ENCODE results near the gene TCOF1.

The TCOF1 gene, protein sequence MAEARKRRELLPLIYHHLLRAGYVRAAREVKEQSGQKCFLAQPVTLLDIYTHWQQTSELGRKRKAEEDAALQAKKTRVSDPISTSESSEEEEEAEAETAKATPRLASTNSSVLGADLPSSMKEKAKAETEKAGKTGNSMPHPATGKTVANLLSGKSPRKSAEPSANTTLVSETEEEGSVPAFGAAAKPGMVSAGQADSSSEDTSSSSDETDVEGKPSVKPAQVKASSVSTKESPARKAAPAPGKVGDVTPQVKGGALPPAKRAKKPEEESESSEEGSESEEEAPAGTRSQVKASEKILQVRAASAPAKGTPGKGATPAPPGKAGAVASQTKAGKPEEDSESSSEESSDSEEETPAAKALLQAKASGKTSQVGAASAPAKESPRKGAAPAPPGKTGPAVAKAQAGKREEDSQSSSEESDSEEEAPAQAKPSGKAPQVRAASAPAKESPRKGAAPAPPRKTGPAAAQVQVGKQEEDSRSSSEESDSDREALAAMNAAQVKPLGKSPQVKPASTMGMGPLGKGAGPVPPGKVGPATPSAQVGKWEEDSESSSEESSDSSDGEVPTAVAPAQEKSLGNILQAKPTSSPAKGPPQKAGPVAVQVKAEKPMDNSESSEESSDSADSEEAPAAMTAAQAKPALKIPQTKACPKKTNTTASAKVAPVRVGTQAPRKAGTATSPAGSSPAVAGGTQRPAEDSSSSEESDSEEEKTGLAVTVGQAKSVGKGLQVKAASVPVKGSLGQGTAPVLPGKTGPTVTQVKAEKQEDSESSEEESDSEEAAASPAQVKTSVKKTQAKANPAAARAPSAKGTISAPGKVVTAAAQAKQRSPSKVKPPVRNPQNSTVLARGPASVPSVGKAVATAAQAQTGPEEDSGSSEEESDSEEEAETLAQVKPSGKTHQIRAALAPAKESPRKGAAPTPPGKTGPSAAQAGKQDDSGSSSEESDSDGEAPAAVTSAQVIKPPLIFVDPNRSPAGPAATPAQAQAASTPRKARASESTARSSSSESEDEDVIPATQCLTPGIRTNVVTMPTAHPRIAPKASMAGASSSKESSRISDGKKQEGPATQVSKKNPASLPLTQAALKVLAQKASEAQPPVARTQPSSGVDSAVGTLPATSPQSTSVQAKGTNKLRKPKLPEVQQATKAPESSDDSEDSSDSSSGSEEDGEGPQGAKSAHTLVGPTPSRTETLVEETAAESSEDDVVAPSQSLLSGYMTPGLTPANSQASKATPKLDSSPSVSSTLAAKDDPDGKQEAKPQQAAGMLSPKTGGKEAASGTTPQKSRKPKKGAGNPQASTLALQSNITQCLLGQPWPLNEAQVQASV (N-terminal part only)

DNA sequence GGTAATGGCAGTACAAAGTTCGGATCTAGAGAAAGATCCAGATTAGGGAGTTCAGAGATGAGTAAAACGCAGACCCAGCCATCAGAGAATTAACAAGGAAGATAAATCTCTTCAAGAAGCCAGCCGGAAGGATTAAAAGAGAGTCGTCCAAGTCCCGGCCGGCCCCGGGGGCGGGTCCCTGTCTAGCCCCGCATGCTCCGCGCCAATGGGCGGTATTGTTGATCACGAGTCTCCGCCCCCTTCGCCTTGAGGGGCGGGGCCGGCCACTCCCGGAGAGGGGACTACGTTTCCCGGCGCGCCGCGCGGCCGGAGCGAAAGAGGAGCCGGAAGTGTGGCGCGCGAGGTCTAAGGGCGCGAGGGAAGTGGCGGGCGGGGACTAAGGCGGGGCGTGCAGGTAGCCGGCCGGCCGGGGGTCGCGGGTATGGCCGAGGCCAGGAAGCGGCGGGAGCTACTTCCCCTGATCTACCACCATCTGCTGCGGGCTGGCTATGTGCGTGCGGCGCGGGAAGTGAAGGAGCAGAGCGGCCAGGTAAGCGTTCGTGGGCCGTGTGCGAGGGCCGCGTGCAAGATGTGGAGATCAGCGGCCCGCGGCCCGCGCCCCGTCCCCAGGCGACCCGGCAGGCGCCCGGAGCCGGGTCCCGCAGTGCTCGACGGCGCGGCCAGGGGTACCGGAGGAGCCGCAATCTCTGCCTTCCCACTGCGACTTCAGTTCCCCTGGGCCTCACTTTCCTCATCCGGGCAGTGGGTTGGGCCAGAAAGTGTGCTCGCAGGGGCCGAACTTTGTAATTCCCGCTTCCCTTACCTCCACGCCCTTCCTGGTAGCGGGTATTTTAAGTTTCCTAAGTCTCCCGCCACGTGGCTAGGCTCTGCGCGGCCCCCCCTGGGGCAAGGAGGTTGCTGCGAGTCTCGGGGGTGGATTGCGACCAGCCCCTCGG is at the start of gene TCOF1:
TSS of gene TCOF1 (plus strand) at position 372 of the 935 bp plus-strand sequence. CDS start at position 422, 50 bp downstream.
- peak; percentile 95 to 97 for DNase-seq (ENCODE audit: low read depth in 1 of 2, low spot score in 1 of 2)

DNA sequence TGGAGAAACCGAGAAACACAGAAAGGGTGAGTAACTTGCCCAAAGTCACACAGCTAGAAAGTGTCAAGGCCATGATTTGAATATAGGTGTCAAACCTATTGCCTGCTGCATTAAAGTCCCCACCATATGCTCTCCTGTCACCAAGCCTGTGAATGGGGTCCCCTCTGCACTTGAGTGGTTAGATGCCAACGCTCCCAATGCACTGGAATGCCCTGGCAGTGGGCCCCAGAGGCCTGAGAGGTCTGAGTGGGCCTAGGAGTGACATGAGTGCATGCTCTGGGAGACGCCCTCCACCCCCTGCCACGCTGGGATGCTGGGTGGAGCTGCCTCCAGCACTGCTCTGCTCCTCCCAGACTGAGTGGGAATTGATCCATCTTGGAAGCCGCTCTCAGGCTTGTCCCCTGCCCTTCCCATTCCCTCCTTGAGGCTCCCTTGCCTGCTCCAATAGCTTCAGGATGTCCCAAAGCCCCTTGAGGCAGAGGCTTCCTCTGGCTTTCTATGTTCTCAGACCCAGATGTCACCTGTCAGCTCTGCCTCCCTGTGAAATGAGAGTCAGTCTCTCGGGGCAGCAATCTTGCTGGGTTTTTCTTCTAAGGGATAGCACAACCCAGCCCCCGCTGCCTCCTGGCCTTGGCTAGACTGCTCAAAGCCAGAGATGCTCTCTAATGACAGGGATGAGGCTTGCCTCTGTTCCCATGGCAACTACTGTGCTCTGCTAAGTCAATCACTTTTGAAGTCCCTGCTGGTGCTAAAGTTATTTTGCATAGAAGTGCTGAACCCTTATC is 48.2 kb upstream of the TCOF1 start:
- DNase-seq (ENCODE audit: low read depth in 1 of 2, low spot score in 1 of 2) = no peak

DNA sequence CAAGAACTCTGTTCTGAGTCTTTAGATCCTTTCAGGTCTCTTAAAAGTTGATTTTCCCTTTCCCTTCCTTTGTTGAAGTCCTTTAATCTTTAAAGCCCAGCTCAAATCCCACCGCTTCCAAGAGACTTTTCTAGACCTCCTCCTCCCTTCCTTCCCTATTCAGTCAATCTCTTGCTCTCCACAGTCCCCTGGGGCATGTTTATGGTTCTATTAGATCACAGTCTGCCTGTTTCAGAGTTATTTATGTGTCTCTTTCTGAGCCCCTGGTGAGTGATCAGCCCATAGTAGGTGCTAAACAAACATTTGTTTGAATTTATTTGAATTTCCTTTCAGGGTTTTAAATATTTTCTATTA is 47.6 kb upstream of the TCOF1 start:
- no peak for DNase-seq (ENCODE audit: low read depth in 1 of 2, low spot score in 1 of 2)

DNA sequence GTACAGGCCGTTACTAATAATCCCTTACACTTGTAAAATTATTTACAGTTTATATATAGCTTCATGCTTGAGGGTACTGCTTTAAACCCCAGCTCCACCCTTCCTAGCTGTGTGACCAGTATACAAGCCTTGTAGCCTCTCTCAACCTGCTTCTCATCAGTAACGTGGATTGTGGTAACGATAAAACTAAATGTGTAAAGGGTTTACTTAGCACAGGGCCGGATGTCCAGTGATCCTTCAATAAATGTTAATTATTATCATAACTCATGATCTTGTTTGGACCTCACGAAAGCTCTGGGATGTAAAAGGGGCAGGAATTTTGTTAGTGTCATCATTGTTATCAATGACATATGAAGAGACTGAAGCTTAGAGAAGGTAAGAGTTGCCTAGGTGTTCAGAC is 47.3 kb upstream of the TCOF1 start:
- no peak for DNase-seq (ENCODE audit: low read depth in 1 of 2, low spot score in 1 of 2)

DNA sequence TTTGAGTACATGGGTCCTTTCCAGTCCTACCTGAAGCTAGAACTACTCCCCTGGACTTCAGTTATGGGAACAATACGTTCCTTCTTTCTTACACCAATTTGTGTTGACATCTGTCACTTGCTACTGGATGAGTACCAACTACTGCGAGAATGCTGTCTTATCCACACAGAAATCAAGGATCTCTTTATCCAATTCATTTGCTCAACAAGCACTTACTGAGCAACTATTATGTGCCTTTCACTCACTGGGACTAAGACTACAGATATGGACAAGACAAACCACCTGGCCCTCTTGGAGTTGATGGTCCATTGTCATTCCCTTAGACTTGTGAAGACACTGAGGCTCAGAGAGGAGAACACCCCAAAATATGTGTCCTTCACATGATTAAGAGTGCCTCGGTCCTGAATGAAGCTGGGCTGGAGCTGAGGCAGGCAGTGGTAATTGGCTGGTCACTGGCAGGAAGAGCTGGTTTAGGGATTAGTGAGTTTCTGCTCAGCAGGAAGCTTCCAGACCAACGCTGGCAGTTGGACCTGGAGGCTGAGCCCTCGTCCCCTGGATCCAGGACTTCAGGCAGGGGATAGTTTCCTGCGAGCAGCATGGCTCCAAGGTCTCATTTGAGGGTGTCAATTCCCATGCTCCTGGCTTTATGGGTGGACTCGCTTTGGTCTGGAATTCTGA is 46.3 kb upstream of the TCOF1 start:
- DNase-seq (ENCODE audit: low read depth in 1 of 2, low spot score in 1 of 2) = no peak

DNA sequence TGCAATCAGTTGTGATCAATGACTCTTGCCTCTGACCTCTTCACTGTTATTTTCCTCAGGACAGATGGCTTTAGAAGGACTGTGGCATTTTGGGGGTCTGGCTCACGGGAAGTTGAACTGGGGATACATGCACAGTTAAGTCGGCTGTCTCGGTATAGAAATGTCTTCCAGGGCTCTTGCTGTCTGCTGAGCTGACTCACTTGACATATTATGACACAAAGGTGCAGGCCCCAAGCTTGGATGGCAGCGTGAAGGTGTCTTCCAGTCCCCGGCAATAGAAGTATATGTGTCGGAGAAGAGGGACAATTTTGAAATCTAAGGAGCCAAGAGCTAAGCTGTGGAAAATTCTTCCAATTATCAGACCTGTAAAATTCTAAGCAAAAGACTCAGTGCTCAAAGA is 45.0 kb upstream of the TCOF1 start:
- DNase-seq (ENCODE audit: low read depth in 1 of 2, low spot score in 1 of 2) = no peak

DNA sequence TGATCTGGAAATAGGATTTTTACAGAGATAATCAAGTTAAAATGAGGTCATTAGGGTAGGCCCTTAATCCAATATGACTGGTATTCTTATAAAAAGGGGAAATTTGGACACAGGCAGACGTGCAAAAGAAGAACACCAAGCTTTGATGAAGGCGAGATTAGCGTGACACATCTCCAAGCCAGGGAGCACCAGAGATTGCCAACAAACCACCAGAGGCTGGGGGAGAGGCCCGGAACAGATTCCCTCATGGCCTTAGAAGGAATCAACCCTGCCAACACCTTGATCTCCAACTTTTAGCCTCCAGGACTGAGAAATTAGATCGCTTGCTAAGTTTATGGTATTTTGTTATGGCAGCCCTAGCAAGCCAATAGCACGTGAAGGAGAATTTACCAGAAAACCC is 44.0 kb upstream of the TCOF1 start:
- no peak for DNase-seq (ENCODE audit: low read depth in 1 of 2, low spot score in 1 of 2)

DNA sequence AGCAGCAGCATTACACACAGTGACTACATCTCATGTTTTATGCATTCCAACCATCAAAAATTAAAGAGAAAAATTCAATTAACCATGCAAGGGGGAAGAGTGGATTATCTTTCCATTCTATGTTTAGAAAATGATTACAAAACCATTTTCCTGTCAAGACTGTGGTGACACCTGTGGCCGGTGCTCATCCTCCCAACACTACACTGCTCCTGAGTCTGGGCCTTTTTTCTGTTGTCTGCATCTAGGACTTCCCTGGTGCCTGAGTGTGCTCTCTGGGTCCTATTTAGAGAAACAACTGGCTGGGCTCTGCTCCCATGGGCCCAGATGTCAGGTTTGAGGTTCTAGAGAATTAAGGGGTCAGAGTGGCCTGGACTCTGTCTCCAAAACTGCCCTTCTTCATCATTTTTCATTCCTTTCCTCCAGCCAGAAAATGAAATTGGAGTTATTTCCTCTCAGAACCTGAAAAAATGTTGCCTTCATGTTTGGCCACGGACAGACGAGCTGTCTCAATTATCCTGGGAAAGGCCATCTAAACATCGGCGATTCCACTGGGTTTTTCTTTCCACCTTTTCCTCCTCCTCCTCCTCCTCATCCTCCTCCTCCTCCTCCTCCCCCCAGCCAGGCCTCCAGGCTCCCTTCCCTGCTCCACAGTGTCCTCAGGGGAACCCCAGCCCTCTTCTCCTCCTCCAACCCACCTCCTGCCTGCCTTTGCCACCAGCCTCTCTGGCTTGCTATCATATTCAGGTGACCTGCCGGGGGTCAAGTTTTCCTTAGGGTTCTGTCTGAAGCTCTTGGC is 43.4 kb upstream of the TCOF1 start:
- DNase-seq (ENCODE audit: low read depth in 1 of 2, low spot score in 1 of 2) = no peak

DNA sequence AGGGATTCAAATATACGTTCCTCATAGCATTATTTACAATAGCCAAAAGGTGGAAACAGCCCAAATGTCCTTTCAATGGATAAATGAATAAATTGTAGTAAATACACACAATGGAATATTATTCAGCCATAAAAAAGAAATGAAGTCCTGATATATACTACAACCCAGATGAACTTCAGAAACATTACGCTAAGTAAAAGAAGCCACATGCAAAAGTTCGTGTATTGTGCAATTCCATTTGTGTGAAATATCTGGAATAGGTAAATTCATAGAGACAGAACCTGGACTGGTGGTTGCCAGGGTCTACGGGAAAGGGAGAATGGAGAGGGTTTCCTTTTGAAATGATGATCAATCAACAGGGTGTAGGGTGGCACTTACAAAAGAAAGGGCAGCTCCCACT is 42.3 kb upstream of the TCOF1 start:
- DNase-seq (ENCODE audit: low read depth in 1 of 2, low spot score in 1 of 2) = no peak

DNA sequence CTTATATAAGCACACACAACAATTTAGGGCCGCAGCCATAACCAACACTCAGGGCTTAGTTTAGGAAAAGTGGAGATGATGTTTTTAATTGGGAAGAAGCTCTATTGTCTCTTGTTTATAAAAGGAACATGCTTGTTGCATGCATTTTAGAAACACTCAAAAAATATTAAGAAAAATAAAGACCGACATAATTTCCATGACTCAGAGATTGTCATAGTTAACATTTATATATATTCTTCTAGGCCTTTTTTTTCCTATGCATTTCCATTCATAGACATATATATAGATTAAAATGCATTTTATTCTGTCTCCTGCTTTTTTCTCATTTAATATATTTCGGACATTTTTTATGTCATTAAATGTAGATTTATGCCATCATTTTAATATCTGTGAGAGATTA is 41.2 kb upstream of the TCOF1 start:
- no peak for DNase-seq (ENCODE audit: low read depth in 1 of 2, low spot score in 1 of 2)

DNA sequence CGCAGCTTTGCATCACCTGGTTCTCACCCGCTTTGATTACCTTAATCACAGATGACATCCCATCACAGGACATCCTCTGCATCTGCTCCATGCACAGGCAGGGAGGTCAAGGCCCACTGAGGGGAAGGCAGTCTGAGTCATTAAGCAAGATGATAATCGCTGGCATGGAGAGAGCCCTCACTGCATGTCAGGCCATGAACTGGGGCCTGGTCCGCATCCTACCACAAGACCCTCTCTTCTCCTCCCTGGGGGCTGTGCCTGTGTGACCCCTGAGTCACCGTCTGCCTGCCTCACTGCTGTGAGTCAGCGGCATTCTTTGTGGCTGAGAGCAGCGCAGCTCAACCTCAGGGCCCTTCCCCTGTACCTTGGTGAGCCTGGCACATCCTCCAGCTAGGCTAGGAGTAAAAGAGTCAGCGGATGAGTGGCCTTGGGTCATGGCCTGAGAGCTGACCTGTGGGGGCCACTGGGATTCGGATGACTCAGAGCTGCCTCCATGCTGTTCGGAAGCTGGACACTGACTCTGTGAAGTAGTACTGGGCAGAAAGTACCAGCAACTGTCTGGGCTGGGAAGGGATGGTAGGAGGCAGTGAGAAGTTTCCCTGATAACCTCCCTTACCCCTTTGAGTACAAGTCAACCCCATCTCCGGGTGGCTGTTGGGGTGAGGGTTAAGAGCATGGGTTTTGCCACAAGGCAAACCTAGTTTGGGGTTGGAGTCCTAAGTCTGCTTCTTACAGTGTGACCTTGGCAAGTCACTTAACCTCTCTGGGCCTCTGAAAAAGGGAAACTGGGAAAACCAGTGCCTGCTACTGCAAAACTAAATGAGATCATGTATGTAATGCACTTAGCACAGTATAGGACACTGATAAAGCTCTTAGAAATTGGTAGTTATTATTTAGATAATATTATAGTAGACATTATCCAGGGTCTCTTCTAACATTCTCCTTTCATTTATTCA is 40.2 kb upstream of the TCOF1 start:
- DNase-seq (ENCODE audit: low read depth in 1 of 2, low spot score in 1 of 2) = no peak

DNA sequence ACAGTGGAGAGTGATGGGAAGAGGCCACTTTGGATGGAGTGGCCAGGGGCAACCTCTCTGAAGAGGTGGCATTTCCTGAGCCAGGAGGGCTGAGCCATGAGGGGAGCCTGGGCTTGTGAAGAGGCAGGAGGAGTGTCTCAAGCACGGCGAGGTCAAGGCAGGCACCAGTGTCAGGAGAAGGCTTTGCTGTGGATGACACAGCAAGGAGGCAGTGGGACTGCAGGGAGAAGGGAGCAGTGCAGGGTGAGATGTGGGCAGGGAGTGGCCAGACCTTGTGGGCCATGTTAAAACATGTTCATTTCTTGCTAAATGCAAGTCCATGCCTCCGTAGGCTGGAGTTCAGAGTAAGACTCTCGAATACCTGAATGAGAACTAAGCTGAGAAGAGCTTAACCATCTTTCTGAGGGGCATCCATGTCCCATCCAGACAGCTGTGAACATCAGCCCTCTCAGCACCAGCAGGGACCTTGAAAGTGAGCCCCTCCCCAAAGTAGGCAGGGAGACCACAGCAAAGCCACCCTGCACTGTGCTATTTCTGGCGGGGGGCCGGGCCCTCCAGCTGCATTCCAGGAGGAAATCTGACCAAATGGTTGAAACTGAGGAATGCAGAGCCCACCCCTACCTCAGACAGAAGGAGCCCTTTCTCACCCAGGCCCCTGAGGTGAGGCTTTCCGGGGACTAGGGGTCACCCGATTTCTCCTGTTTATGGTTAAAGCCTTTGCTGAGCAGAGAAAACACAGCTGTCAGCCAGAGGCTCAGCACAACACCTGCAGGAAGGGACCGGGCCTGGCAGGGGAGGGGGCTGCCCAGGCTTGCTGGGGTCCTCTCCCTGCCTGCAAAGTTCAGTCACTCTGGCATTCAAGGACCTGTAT is 38.6 kb upstream of the TCOF1 start:
- no peak for DNase-seq (ENCODE audit: low read depth in 1 of 2, low spot score in 1 of 2)

DNA sequence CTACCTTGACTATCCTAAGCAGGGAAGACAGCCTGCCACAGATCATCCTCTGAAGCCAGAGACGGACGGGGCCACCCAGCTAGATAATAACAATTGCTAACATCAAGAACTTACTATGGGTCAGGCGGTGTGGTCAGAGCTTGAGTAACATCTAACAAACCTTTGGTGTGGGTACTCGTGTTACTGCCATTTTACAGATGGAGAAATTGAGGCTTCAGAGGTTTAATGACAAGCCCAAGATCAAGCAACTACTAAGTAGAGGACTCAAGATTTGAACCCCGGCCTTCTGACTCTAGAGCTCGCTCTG is 38.1 kb upstream of the TCOF1 start:
- DNase-seq (ENCODE audit: low read depth in 1 of 2, low spot score in 1 of 2) = no peak

DNA sequence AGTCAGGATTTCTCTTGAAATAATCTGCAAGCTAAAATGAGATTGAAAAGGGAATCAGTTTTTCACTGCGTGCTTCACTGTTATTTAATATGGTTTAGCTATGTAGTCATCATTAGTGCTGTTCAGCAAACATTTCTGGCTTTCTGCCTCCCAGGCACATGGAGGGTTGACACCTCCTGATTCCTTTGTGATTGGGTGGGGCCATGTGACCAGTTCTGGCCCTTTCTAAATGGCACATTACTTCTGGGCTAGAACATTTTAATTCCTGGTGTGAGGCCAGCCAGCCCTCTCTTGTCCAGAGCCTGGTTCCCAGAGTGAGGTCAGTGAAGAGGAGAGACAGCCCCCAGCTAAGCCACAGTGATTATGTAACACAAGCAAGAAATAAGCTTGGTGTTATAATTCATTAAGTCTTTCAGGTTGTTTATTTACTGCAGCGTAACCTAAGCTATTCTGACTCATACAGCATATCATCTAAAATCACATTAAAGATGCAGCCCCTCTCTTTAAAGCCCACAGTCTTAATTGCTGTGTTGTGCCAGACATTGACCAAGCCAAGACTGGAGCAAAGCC is 37.4 kb upstream of the TCOF1 start:
- no peak for DNase-seq (ENCODE audit: low read depth in 1 of 2, low spot score in 1 of 2)

DNA sequence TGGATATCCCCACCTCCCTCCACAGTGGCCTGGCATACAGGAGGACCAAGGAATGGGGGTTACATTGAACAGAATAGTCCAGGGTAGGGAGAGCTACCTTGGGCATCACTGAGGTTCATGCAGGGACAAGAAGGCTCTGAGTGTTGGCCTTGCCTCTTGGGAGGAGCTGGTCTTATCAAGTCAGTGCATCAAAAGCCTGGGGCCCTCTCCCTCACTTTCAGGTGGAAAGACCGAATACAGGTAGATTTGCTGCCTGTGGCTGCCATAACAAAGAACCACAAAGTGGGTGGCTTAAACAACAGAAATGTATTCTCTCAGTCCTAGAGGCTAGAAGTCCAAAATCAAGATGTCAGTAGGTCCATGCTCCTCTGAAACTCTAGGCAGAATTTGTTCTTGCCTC is 36.3 kb upstream of the TCOF1 start:
- DNase-seq (ENCODE audit: low read depth in 1 of 2, low spot score in 1 of 2) = no peak

DNA sequence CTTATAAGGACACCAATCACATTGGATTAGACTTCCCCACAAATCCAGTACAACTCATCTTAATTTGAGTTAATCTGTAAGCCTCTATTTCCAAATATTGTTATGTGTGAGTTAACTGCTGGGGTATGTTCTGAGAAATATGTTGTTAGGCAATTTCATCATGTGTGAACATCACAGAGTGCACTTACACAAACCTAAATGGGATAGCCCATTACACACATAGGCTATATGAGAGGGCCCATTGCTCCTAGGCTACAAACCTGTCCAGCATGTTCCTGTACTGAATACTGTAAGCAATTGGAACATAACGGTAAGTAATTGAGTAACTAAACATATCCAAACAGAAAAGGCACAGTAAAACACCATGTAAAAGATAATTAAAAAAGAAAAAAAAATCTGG is 35.7 kb upstream of the TCOF1 start:
- DNase-seq (ENCODE audit: low read depth in 1 of 2, low spot score in 1 of 2) = no peak

Data from stimulated activated CD4-positive, alpha-beta T cell treated with anti-CD3 and anti-CD28 coated beads, Interleukin-15, amount 100 ng/mL, for 1 hour (primary cell).